ENCODE measurements around the gene AUTS2.
A peak's percentile ranks its signal among the peaks of the same experiment; 100 is the strongest.
"Not testable (repeated sequence)": the region's sequence is repeated elsewhere in the genome, so short reads cannot be mapped to it uniquely, and the experiment has no call there.

Gene AUTS2

DNA sequence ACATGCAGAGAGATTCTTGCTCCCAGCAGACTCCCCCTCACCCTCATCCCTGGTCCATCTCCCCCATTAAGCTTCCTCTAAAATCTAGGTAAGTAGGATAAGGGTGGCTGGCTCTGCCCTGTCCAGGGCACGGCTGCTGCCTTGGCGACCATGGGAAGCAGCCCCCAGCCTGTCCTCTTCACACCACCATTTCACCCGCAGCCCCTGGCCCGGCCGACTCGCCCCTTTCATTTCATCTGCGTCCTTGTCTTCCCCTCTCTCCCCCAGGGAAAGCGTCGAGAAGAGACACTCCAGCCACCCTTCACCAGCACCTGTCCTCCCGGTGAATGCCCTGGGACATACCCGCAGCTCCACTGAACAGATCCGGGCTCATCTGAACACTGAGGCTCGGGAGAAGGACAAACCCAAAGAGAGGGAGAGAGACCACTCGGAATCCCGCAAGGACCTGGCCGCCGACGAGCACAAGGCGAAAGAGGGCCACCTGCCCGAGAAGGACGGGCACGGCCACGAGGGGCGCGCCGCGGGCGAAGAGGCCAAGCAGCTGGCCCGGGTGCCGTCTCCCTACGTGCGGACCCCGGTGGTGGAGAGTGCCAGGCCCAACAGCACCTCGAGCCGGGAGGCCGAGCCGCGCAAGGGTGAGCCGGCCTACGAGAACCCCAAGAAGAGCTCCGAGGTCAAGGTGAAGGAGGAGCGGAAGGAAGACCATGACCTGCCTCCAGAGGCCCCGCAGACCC lies 1191.4 kb downstream of the AUTS2 start:
- no peak for DNase-seq

DNA sequence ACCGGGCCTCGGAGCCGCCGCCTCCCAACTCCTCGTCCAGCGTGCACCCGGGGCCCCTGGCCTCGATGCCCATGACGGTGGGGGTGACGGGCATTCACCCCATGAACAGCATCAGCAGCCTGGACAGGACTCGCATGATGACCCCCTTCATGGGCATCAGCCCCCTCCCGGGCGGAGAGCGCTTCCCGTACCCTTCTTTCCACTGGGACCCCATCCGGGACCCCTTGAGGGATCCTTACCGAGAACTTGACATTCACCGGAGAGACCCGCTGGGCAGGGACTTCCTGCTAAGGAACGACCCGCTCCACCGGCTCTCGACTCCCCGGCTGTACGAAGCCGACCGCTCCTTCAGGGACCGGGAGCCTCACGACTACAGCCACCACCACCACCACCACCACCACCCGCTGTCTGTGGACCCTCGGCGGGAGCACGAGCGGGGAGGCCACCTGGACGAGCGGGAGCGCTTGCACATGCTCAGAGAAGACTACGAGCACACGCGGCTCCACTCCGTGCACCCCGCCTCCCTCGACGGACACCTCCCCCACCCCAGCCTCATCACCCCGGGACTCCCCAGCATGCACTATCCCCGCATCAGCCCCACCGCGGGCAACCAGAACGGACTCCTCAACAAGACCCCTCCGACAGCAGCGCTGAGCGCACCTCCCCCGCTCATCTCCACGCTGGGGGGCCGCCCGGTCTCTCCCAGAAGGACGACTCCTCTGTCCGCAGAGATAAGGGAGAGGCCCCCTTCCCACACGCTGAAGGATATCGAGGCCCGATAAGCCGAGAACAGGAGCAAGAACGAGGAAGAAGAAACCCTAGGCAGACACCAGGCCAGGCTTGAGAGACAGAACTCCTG lies 1192.2 kb downstream of the AUTS2 start:
- no peak for DNase-seq

DNA sequence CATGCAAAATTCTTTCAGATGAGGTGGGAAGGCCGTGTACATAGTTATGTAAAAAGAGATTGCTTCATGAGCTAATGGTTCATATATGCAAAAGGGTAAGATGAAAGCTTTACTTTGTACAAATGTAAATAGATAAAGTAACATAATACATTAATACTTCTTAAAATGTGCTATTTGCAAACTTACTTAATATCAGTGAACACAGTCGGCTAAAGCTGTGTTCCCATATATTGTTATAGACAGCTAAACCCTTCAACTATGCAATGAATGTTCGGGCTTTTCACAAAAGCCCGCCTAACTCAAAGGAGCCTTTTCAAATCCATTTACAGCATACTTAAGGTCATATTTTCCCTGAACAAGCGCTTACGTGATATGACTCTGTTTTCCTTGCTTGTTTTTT lies 1193.1 kb downstream of the AUTS2 start:
- DNase-seq, result no peak

DNA sequence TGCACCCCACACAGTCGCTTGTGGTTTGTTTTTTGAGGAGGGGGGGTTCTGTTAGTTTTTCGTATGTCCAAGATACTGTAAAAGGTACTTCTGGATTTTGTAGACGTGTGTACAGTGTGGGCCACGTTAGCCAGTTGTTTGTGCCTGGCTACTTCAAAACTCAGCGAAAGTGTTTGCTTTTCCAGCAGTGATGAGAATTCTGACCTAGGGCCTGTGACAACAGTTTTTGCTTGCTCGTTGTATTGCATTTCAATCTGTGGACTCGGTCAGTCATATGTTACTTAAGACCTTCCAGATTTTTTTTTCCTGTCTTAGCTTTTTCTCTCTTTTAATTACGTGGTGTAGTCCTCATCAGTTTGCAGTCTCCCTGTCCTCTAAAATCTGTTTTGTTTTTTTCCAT lies 1194.8 kb downstream of the AUTS2 start:
- no peak for DNase-seq

DNA sequence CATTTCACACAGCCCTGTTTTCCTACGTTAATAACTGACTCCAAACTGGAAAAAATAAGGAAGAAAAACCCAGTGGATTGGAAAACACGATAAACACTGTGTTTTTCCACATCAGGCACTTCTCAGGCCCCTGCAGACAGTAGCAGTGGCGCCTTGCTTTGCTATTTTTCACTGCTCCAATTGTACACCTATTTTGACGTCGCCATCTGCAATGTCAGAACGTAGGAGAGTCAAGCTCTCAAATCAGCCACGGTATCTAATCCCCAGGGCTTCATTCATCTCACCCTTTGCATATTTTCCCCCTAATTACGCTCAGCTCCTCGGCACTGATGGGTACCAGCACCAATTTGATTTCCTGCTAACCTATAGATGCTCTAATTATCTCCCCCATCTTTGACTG lies 1195.5 kb downstream of the AUTS2 start:
- no peak for DNase-seq

DNA sequence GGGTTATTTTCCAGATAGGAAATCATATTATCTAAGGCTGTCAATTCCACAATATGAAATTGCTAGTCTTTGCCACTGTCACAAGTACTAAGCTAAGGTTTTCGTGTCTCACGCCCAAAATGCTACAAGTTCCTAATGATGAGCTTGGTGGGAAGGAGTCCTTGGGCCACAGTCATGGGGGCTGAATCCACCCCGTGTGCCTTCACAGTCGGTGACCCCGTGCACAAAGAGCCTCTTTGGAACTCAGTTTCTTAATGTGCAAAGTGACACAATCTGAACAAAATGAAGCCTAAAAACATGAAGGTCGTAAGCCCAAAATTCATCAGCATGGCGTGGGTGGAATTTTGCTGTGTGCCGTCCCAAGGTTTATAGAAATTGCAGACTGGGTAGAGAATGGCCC lies 1196.7 kb downstream of the AUTS2 start:
- DNase-seq, result no peak

DNA sequence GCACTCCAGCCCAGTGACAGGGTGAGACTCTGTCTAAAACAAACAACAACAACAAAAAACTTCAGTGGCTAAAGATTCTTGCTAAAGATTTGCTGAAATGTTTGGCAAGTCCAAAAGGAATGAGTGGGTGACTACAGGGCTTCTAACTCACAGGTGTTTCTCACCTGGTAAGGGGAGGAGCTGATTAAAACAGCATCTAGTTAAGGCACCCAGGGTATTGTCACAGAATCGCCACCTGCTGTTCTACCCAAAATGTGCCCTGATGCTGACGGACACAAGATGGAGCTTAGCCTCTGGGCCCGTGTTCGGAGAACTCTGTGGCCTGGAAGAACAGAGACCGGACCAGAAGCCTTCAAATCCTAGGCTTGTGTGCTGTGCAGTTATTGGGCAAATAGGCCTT lies 1197.7 kb downstream of the AUTS2 start:
- no peak for DNase-seq

DNA sequence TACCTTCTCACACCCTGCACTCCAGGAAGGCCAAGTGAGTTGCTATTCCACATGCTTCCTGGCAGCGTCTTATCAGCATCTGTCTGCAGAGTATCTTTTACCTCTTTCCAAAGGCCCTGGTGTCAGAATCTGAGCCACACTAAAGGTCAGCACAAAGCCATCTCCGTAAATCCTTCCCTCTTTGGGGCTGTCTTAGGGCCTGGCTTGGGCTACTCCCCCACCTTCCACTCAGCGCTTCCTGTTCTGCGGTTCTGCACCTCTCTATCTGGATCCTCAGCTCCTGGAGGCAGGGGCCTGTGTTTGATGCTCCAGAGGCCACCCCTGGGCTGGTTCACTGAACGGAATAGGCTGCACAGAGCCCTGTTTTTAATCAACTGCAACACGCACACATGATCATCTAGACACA lies 1198.8 kb downstream of the AUTS2 start:
- DNase-seq, result no peak

DNA sequence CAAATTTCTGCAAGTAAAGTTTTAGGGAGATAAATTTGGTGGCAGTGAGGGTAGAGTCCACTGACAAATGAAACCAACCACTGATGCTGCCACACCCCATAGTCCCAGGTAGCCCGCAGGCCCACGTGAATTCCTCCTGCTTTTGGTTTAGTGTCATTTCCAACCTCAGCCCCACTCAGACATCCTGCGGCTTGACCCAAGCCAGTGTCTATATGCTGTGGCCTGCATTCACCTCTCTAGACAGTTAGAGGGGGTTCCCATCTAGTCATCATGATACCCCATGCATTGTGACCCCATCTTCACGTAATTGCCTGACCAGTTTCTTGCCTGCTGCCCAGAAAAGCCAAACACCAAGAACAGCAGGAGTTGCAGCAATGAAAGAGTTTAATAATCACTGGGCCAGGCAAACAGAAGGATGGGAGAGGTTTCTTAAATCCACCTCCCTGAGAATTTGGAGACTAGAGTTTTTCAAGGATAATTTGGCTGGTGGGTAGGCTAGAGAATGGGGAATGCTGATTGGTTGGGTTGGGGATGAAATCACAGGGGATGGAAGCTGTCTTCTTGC lies 1201.6 kb downstream of the AUTS2 start:
- DNase-seq, result no peak

DNA sequence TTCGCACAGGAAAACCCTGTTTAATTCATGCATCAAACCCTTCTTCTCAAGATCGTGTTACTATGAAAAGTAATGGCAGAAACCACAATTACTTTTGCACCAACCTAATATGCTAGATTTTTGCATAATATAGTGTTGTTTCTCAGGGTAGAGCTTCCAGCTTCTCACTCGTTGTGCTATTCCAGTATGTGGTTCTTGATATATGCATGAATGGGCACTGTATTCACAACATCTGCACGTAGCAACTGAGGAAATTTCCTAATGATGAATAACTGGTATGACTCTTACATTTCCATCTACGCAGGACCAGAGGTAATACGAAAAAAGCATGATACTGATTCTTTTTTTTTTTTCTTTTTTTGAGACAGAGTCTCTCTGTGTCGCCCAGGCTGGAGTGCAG lies 1207.1 kb downstream of the AUTS2 start:
- no peak for DNase-seq

DNA sequence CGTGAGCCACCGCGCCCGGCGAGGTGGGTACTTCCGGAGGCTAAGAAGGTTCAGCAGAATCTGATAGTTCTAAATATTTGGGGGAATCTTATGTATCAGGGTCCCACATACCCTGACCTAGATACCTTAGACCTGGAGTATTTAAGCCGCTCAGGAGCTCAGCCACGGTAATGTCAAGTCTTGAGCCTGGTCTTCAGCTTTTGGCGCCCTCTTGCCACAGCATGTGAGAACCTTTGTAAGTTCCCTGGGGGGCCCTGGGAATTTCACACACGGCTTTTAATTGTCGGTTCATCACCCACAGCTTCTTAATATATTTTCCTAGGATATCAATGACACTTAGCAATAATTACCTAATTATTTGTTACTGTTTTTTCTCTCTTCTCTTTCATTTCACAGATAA lies 1209.4 kb downstream of the AUTS2 start:
- DNase-seq, result no peak

DNA sequence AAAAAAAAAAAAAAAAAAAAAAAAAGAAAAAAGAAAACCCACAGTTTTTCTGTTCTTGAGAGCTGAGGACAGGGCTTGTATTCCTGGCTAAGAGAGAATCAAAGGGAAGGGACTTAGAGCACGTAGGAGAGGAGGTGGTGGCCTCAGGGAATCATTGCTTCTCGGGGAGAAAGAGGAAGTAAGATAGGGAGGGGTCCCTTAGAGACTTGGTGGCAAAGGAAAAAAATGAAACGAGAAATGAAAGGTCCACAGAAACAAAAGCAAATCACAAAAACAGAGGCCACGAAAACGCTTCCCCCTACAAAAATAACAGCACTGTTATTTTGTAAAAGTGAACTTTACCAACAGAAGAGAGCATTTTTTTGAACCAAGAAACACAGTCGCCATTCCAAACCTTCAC lies 1210.6 kb downstream of the AUTS2 start:
- DNase-seq, result no peak

DNA sequence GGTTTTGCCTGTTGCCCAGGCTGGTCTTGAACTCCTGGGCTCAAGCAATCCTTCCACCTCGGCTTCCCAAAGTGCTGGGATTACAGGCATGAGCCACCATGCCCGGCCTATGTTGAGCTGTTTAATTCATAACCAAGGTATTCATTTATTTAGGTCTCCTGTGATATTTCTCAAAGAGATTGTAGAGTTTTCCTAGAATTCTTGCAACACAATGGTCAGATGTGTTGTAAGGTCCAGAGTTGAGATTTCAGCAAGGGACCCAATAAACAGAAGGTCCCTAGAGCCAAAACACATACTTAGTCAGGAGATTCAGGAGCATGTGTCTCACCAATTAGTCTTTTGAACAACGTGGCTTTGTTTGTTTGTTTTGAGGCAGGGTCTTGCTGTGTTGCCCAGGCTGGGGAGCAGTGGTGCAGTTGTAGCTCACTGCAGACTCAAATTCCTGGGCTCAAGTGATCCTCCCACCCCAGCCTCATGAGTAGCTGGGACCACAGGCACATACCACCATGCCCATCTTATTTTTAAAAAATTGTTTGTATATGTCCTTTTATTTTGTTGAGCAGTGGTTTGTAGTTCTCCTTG lies 1212.4 kb downstream of the AUTS2 start:
- no peak for DNase-seq

DNA sequence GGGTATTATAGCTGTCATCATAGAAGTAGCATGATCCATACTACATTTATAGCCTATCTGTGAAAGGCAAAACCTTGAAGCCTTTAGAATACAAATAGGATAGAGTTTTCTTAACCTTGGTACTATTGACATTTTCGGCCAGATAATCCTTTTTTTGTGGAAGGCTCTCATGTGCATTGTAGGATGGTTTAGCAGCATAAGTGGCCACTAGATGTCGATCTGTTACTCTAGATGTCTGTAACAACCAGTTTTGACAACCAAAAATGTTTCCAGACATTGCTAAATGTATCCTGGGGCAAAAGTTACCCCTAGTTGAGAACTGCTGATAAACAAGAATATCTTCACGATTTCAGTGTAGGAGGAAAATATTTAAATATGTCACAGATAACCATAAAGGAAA lies 1214.2 kb downstream of the AUTS2 start:
- no peak for DNase-seq

DNA sequence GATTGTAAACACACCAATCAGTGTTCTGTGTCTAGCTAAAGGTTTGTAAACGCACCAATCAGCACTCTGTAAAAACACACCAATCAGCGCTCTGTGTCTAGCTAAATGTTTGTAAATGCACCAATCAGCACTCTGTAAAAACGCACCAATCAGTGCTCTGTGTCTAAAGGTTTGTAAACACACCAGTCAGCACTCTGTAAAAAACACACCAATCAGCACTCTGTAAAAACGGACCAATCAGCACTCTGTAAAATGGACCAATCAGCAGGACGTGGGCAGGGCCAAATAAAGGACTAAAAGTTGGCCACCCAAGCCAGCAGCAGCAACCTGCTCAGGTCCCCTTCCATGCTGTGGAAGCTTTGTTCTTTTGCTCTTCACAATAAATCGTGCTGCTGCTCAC lies 1224.2 kb downstream of the AUTS2 start:
- not testable (repeated sequence) for DNase-seq

DNA sequence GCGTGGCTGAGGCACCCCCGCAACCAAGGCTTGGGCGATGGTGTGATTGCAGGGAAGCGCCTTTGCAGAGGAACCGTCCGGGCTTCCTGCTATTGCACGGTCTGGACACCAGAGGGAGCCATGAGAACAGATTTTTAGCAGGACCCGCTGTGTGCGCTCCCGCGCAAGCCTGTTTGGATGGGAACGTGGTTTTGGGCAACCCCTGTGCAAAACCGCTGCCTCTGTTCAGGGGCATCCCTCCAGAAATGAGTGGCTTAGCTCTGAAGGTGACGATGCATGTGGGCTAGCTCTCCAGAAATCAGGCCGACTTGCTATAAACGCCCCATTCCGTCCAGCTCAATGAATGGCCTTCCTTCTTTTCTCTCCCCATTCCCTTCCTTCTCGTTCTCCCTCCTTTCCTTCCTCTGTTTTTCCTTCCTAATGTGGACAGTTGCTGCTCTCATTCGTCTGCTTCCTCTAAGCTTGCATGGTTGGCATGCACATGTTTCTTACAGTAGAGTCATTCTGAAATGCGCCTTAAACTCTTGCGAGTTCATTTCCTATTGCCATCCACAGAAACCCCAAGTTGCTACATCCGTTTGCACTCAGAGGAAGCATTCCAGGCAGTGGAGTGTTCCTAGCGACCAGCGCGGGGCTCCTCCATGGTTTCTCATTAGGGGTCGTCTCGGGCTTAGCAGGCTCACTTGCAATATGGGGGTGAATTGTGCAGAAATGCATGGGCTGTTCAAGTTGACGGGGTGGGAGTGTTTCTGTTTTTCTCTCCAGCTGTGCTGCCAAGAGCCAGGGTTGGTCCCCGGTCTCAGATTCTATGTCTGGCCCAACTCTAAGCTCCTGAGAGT lies 1231.2 kb downstream of the AUTS2 start:
- peak; percentile 68 for DNase-seq

DNA sequence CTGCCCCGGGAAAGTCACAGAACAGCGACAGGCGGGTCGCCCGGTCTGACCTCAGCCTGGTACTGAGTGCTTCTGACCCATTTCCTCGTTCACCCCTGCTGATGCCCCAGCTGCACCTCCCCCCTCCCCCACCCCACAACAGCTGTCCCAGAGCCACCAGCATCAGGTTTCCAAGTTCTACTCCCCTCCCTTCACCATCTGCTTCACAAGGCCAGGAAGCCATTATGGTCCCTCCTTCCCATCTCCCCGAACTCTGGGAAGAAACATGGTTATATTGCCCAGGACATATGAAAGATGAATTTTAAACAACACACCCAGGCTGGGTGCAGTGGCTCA lies 1231.8 kb downstream of the AUTS2 start:
- no peak for DNase-seq

DNA sequence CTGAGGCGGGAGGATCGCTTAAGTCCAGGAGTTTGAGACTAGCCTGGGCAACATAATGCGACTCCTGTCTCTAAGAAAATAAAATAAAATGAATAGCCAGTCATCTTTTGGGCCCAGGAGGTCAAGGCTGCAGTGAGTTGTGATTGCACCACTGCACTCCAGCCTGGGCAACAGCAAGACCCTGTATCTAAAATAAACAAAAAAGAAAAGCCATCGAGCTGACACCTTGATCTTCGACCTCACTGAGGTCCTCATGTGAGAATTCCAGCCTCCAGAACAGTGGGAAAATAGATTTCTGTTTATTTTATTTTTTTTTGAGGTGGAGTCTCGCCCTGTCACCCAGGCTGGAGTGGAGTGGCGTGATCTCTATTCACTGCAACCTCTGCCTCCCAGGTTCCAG lies 1232.2 kb downstream of the AUTS2 start:
- DNase-seq, result no peak

DNA sequence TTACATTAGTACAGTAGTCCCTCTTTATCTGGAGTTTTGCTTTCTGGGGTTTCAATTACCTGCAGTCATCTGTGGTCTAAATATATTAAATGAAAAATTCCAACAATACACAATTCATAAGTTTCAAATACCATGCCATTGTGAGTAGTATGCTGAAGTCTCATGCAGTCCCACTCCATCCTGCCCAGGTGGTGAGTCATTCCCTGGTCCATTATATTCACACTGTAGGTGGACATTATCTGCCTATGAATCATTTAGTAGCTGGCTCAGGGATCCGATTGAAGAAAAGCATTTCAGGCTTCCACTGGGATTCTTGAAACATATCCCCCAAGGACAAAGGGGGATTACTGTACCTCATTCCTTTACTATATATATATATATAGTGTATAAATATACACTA lies 1235.5 kb downstream of the AUTS2 start:
- DNase-seq, result no peak

DNA sequence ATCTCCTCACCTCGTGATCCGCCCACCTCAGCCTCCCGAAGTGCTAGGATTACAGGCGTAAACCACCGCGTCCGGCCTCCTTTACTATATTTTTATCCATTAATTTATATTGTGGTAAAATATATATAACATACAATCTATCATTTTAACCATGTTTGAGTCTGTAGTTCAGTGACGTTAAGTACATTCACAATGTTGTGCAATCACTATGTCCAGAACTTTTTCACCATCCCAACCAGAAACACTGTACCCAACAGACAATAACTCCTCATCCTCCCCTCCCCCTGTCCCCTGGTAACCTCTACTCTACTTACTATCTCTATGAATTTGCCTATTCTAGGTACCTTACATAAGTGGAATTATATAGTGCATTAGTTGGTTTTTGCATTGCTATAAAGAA lies 1236.1 kb downstream of the AUTS2 start:
- no peak for DNase-seq

DNA sequence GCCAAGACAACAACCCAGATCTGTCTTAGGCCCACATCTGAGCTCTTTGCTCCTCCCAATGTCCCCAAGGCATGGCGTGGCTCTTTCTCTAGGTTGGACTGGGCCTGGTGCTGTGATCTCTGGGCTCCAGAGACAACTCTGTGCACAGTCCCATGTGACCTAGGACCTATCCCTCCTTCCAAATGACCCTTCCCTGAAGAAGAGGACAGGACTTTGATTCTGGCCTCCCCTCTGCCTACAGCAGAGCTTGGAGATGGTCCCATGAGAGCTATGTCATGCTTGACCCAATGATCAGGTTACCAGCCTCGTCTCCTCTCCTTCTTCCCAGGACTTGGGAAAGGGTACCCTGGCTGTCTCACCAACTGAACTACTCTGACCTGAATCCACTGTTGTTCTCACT lies 1237.4 kb downstream of the AUTS2 start:
- no peak for DNase-seq

DNA sequence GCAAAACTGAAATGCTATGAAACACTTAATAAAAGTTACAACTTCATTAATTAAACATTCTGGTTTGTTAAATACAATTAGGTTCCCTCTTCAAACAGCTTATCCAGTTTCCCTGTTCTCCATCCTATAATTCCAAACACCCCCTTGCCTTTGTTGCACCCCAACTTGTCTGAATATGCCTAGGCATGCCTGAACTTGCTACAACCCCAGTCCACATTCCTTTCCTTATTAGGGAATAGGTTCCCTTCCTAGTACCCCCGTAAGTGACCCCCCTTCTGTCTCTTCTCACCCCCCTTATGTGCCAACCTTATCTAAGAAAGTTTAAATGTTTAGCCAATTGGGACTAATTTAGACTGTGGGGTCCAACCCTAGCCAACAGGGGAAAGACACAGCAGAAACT lies 1238.0 kb downstream of the AUTS2 start:
- no peak for DNase-seq

DNA sequence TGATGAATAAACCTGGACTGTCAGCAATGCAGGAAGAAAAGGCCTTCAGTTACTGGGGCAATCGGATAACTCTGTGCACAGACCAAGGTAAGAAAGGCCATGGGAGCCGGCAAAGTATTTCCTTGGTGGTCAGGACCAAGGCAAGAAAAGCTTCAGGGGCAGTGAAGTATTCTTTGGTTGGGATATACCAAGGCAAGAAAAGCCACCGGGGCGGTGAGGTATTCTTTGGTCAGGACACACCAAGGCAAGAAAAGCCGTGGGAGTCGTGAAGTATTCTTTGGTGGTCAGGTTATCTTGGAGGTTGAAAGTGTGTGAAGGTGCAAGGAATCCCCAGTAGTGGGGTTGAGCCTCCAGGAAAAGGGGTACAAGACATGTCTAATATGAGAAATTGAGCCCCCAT lies 1238.7 kb downstream of the AUTS2 start:
- DNase-seq, result no peak

Data from NCI-H748 treated with DMSO at 0.1 percent for 48 hours (cell line).